A673 (cell line): Measurements from ENCODE around the gene UBE3A.

ENCODE experiments used
- CTCF ChIP-seq: fragments of 300-800, 200-600 bp; sonication (generic); conservative IDR thresholded peaks from 2 replicates; pipeline ENCODE4 v1.5.1; 2017; ENCODE audit warnings: low read depth, mild to moderate bottlenecking, antibody characterized with exemption, low read length, moderate library complexity, mixed read lengths
- EZH2 ChIP-seq: fragments of 200-600 bp; sonication (generic); IDR thresholded peaks from 2 replicates; pipeline ENCODE4 v1.6.1; 2017; ENCODE audit warnings: borderline replicate concordance, low read depth, mild to moderate bottlenecking, mixed read lengths, antibody characterized with exemption, low read length; ENCODE audit not compliant: poor library complexity, severe bottlenecking

GRCh38 chr15:25422021-25422420 lies 16.8 kb downstream of the UBE3A start:
- TF ChIP-seq CTCF (no peak), EZH2 (no peak)
